A673 (cell line): ENCODE measurements around the gene ANKRD34A.

Experiments
- CTCF ChIP-seq: fragments of 300-800, 200-600 bp; sonication (generic); conservative IDR thresholded peaks from 2 replicates; pipeline ENCODE4 v1.5.1; 2017; ENCODE audit warnings: low read depth, mild to moderate bottlenecking, antibody characterized with exemption, low read length, moderate library complexity, mixed read lengths
- EZH2 ChIP-seq: fragments of 200-600 bp; sonication (generic); IDR thresholded peaks from 2 replicates; pipeline ENCODE4 v1.6.1; 2017; ENCODE audit warnings: borderline replicate concordance, low read depth, mild to moderate bottlenecking, mixed read lengths, antibody characterized with exemption, low read length; ENCODE audit not compliant: poor library complexity, severe bottlenecking

- TF ChIP-seq CTCF, result no peak
- no peak for TF ChIP-seq EZH2
These were observed 857 bp upstream of the ANKRD34A start for GRCh38 chr1:145965119-145965744.
